CD4-positive, alpha-beta T cell treated with Interleukin-15 for 4 hours (primary cell): ENCODE data around the gene ARHGEF39.

Experiments used
- DNase-seq: peaks from one replicate; pipeline ENCODE4 v3.0.0-alpha.2; 2020; ENCODE audit warnings: low spot score

The ARHGEF39 gene

DNA sequence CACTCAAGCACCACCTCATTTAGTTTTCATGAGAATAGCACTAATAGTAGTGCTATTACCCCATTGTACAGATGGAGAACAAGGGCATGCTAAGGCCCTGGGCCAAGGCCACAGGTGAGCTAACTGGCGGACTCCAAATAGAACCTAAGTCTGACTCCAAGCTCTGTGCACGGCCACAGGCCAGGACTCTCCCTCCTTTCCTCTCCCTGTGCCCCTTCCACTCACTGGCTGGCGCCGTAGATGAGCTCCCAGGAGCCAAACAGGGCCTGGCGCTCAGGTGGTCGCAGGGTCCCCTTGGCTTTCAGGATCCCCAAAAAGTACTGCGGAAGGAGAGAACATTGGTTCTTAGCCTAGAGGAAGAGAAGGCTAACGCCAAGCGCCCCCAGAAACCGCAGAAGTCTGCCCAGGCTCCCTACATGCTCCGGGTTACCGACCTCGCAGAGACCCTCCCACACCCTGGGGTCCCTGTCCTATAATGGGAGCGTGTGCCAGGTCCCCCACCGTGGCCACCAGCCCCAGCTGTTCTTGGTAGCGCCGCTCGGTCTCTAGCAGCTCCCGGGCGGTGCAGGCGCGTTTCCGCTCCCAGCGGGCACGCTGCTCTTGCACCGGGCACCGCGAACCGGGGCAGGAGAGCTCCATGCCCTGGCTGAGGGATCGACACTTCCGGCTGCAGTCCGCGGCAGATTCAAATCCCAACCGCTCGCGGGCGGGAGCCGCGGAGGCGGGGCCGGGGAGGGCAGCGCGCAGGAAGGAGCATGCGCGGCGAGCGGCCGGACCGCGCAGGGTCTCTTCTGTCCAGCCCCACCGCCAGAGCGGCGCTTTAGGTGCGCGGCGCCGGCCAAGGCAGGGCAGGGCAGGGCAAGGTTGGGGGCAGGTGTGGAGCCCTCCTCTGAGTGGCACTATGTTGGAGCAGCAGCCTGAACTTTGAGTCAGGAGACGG is at the start of gene ARHGEF39:
Gene ARHGEF39, minus strand, starts transcription at position 665 of the 940 bp plus-strand sequence. Its CDS starts 26 bp downstream, at position 639.
- peak; percentile 55 for DNase-seq

GRCh38 chr9:35714123-35714522 is 49.1 kb upstream of the ARHGEF39 start:
- DNase-seq = no peak

GRCh38 chr9:35713578-35713977 is 48.6 kb upstream of the ARHGEF39 start:
- no peak for DNase-seq

- no peak for DNase-seq
These were observed 47.9 kb upstream of the ARHGEF39 start for GRCh38 chr9:35712762-35713400.

GRCh38 chr9:35711501-35712428 is 46.8 kb upstream of the ARHGEF39 start:
- DNase-seq = no peak

DNA sequence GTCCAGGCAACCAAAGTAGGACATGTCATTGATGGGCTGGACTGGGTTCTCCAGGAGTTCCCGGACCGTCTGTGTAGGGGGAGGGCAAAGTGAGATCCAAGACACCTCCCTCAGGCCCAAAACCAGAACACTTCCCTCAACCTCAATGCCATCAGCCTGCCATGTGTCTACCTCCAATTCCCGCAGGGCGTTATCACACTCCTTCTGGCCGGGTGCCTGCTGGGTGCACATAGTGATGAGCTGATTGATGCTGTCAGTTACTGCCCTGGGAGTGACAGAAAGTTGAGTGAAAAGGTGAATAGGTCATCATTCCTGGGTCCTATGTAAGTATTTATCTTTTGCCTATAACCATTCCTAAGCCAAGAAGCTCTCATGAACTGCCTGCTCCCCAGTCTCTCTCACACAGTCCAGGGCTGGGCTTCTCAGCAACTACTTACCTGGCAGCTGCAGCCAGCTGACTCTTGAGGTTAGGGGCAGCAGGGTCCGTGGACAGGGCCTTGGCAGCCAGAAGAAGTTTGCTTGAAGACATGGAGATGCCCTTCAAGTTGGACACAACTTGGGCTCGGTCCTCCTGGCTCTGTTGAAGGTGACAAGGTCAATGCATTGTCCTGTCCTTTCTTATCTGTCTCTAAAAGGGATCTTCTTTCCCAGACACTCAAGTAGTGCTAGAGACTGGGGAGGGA is 46.0 kb upstream of the ARHGEF39 start:
- no peak for DNase-seq

GRCh38 chr9:35708146-35708545 is 43.2 kb upstream of the ARHGEF39 start:
- DNase-seq = no peak

GRCh38 chr9:35706951-35707350 is 42.0 kb upstream of the ARHGEF39 start:
- no peak for DNase-seq

GRCh38 chr9:35705836-35706430 is 40.9 kb upstream of the ARHGEF39 start:
- DNase-seq = no peak

- no peak for DNase-seq
These were observed 40.4 kb upstream of the ARHGEF39 start for GRCh38 chr9:35705372-35705771.

GRCh38 chr9:35703906-35704672 is 39.1 kb upstream of the ARHGEF39 start:
- DNase-seq = no peak

- DNase-seq = no peak
These were observed 37.7 kb upstream of the ARHGEF39 start for GRCh38 chr9:35702696-35703095.

DNA sequence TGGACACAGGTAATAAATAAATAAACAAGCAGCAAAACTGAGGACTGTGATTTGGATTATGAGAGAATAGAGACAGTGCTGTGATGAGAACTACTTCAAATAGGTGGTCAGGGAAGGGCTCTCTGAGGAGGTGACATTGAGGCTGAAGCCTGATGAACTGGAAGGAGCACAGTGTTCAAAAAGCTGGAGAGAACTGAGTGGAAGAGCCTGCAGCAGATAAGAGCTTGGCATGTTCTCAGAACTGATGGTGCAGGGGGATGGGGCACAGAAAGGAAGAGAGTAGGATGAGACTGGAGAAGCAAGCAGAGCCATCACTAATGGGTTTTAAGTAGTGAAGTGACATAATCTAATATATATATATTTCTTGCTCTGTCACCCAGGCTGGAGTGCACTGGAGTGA is 35.9 kb upstream of the ARHGEF39 start:
- DNase-seq = no peak

- DNase-seq = no peak
These were observed 35.0 kb upstream of the ARHGEF39 start for GRCh38 chr9:35700031-35700430.

DNA sequence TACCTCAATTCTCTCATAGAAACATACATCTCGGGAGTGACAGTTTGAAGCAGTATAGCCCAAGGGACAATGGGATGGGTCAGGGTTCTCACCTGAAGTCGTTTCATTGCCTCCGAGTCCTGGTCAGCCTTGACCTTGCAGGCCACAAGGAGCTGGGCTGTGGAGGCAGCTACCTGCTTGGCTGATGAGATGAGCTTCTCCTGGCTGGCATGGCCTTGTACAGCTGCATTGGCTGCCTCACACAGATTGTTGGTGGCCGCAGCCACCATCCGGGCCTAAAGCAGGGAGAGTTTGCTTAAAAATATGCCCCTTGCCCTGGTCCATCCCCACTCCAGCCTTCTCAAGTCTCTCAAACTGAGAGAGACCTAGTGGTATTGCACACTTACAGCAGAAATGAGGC is 33.2 kb upstream of the ARHGEF39 start:
- no peak for DNase-seq

DNA sequence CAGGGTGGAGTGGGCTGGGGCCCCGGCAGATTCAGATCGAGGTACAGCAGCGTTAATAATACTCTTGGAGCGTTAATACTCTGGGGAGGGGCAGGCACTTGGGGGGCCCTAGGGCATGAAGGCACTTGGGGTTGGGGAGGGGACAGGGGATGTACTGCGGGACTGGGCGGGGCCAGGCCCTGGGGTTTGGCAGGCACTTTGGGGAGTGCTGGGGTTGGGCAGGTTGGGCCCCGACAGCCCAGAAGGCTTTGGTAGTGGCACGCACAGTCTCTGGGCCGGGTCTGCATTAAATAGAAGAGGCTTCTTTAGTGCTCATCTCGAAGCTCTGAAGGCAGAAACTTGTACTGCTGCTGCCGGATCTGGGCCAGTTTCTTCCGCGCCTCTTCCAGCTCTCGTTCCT is 32.5 kb upstream of the ARHGEF39 start:
- no peak for DNase-seq

DNA sequence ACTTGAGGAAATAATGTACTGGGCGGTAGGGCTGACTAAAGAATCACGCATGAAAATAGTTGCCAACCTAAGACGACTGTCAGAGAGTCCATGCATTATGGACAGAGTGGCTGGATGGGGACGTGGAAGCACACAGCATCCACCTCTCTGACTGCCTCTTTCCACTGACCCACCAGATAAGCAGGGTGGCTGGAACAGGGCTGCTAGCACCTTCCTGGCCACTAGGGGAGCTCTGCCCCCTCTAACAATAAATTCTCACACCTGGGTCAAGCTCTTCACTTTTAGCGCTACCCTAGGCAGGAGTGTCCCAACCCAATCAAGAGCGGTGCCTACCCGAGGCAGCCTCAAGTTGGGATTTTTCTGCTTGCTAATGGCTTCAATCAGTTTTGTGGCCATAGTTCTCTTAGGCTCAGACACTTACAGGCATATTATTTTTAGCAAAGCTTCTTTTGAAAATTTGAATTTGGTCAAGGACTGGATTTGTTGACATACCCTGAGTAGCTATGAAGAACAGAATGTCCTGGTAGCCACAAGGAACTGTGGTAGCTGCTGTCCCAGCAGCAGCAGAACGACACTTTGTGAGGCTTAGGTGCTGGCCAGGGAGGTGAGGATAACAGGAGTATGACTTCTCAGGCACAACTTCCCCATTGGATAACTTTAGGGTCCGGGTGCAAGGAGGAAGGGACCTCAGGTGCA is 31.7 kb upstream of the ARHGEF39 start:
- DNase-seq = peak; percentile 59

GRCh38 chr9:35695943-35696401 is 31.0 kb upstream of the ARHGEF39 start:
- no peak for DNase-seq

DNA sequence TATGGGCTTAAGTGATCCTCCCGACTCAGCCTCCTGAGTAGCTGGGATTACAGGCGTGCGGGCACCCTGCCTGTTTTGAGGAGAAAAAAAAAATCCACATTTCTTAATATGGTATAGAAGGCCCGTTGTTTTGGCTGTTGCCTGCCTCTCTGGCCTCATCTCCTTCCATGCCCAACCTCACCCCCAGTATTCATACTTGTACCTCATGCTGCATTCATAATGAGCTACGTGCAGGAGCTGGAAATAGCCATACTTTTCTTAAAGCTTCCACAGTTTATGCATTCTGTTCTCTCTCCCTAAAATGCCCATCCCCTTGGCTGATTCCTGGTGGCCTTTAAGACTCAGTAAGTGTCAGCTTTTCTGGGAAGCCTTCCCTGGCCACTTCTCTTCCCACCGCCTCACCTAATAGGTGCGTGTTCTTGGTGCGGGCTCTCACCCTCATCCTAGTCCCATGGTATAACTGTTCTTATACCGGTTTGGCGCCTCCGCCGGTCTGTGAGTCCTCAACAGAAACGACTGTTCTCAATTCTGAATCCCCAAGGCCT is 26.8 kb upstream of the ARHGEF39 start:
- no peak for DNase-seq

GRCh38 chr9:35691334-35691650 is 26.3 kb upstream of the ARHGEF39 start:
- no peak for DNase-seq
